K562 (cell line): ENCODE measurements around the gene PATE4. TPM values are rescaled to one million over a fixed set of nuclear protein-coding genes. Genes with fewer than 3 reads are reported as not detected.

Source experiments
- CBFB ChIP-seq: sonication (generic); formaldehyde crosslinking; IDR thresholded peaks from 2 replicates; pipeline ENCODE4 v1.4.0; 2020; ENCODE audit warnings: mild to moderate bottlenecking, missing genetic modification reagents
- KLF1 ChIP-seq: fragments of 450-650 bp; IDR thresholded peaks from 2 replicates; pipeline ENCODE4 v1.6.1; 2016; ENCODE audit warnings: missing genetic modification characterization, missing compliant biosample characterization
- KLF10 ChIP-seq: fragments of 250-450 bp; sonication (Bioruptor Pico); IDR thresholded peaks from 2 replicates; pipeline ENCODE4 v1.6.1; 2021; ENCODE audit warnings: matching md5 sums
- MEF2A ChIP-seq: IDR thresholded peaks from 2 replicates; pipeline ENCODE4 v1.6.1; 2011; ENCODE audit warnings: low read depth, mild to moderate bottlenecking, low read length, moderate library complexity; ENCODE audit not compliant: control insufficient read depth
- POLR2H ChIP-seq: IDR thresholded peaks from 2 replicates; pipeline ENCODE4 v1.6.1; 2016; ENCODE audit warnings: missing genetic modification characterization, low read depth, mild to moderate bottlenecking, control low read depth, missing compliant biosample characterization, moderate library complexity
- SPI1 ChIP-seq: IDR thresholded peaks from 2 replicates; pipeline ENCODE4 v1.6.1; 2011; ENCODE audit warnings: low read depth, low read length, control low read depth, borderline replicate concordance
- SREBF2 ChIP-seq: sonication (generic); formaldehyde crosslinking; IDR thresholded peaks from 2 replicates; pipeline ENCODE4 v1.4.0; 2020; ENCODE audit warnings: mild to moderate bottlenecking, missing genetic modification reagents
- TEAD4 ChIP-seq, 2 experiments: sonication (generic) in 1 of 2; formaldehyde crosslinking in 1 of 2; IDR thresholded peaks; 2 replicates each; pipeline versions ENCODE4 v1.6.1 to v1.8.0; 2012 to 2022; ENCODE audit warnings: borderline replicate concordance in 1 of 2, inconsistent platforms in 1 of 2, low read length in 1 of 2, mild to moderate bottlenecking in 1 of 2, missing genetic modification reagents in 1 of 2
- ZNF408 ChIP-seq: fragments of 250-450 bp; sonication (Bioruptor Pico); IDR thresholded peaks from 2 replicates; pipeline ENCODE4 v1.4.0; 2020; ENCODE audit warnings: low read depth, mild to moderate bottlenecking, moderate library complexity
- ZNF695 ChIP-seq: fragments of 450-650 bp; formaldehyde crosslinking; IDR thresholded peaks from 2 replicates; pipeline ENCODE4 v1.4.0; 2020; ENCODE audit warnings: mild to moderate bottlenecking, moderate library complexity
- polyA plus RNA-seq, 8 experiments: library from polyadenylated mRNA; depleted of rRNA in 4 of 8; stranded (reverse) in 5 of 8; unstranded in 3 of 8; fragments of >200 nt; fragmentation: Nextera tagmentation in 2 of 8; fragmentation: Illumina TruSeq in 1 of 8; extraction: Ambion mirVana in 2 of 8; extraction: Trizol in 1 of 8; gene quantifications; 2 replicates each; pipeline versions ENCODE4 v1.2.1 to v1.2.3, GENCODE V29; 2011 to 2014; ENCODE audit warnings: inconsistent platforms in 1 of 8, missing spikeins in 1 of 8
- total RNA-seq, 7 experiments: library from RNA; depleted of rRNA in 6 of 7; stranded (reverse); fragments of >200 nt in 6 of 7; fragmentation: Illumina TruSeq in 2 of 7; extraction: Trizol in 2 of 7; gene quantifications; 2 replicates each; pipeline versions ENCODE4 v1.2.1 to v1.2.3, GENCODE V29; 2011 to 2021; ENCODE audit warnings: low replicate concordance in 1 of 7
- TF ChIP-seq, protein P1 (sequence below): fragments of 450-650 bp; formaldehyde crosslinking; IDR thresholded peaks from 2 replicates; pipeline ENCODE4 v1.4.0; 2022; ENCODE audit warnings: missing genetic modification characterization
- TF ChIP-seq, protein P2 (sequence below): fragments of 450-650 bp; IDR thresholded peaks from 2 replicates; pipeline ENCODE4 v1.6.1; 2016; ENCODE audit warnings: antibody characterized with exemption
- TF ChIP-seq, protein P3 (sequence below): sonication (generic); formaldehyde crosslinking; IDR thresholded peaks from 2 replicates; pipeline ENCODE4 v1.4.0; 2020; ENCODE audit warnings: mild to moderate bottlenecking, missing genetic modification reagents
- TF ChIP-seq, protein P4 (sequence below): sonication (generic); formaldehyde crosslinking; IDR thresholded peaks from 2 replicates; pipeline ENCODE4 v1.8.0; 2022; ENCODE audit warnings: mild to moderate bottlenecking, missing genetic modification reagents
- TF ChIP-seq, protein P5 (sequence below): fragments of 250-450 bp; sonication (Bioruptor Pico); IDR thresholded peaks from 2 replicates; pipeline ENCODE4 v1.8.0; 2021; ENCODE audit warnings: moderate library complexity, mild to moderate bottlenecking, inconsistent platforms
- TF ChIP-seq, protein P6 (sequence below): fragments of 250-450 bp; sonication (Bioruptor Pico); IDR thresholded peaks from 2 replicates; pipeline ENCODE4 v1.8.0; 2021; ENCODE audit warnings: borderline replicate concordance, mild to moderate bottlenecking, moderate library complexity; ENCODE audit not compliant: poor library complexity, severe bottlenecking

Gene PATE4
- total and polyA plus RNA-seq, 9 of the 15 experiments (the other 6 are each of a cell fraction or from before 2014, with no cell fraction given) = not detected

DNA sequence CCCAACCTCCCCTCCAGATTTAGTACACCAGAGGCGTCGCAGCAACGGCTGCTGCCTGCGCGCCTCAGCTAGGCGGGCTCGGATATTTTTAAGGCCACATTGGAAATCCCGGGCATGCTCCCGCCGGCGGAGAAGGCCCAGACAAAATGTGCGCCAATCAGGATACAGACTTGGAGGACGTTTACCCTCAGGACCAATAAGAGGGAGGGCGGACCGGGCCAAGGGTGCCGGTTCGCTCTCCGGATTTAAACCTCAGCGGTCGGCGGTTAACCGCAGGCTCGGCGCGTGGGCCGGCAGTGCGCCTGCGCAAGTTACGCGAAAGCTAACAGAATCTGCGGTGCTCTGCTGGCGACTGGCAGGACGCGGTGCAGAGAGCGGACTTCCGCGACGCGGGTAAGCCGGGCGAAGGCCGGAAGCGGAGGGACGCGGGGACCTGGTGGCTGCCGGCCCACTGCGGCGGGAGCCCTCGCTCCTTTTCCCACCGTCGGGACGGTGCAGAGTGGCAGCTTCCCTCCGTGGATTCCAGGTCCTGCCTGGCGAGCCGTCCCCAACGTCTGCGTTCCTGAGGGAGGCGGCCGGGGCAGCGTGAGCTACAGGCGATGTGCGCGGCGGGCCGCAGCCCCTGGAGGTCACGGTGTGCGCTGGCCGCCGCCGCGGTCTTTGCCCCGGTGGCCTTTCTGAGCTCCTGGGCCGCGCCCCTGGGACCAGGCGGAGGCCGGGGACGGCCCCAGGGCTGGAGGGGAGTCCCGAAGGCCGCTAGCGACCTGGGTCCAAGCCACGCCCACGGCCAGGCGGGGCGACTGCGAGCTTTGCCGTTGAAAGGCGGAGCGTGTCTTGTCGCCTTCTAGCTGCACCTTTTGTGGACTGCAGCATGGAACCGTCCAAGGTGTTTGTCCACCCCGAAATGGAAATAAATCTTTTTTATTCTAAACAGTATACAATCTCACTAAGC is 54.5 kb downstream of the PATE4 start, which contains the start of gene HYLS1 (continued):
- no peak for TF ChIP-seq KLF10 (CRISPR knock-in tag)
- TF ChIP-seq, protein P1, sequence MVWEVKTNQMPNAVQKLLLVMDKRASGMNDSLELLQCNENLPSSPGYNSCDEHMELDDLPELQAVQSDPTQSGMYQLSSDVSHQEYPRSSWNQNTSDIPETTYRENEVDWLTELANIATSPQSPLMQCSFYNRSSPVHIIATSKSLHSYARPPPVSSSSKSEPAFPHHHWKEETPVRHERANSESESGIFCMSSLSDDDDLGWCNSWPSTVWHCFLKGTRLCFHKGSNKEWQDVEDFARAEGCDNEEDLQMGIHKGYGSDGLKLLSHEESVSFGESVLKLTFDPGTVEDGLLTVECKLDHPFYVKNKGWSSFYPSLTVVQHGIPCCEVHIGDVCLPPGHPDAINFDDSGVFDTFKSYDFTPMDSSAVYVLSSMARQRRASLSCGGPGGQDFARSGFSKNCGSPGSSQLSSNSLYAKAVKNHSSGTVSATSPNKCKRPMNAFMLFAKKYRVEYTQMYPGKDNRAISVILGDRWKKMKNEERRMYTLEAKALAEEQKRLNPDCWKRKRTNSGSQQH = no peak
- TF ChIP-seq, protein P2, sequence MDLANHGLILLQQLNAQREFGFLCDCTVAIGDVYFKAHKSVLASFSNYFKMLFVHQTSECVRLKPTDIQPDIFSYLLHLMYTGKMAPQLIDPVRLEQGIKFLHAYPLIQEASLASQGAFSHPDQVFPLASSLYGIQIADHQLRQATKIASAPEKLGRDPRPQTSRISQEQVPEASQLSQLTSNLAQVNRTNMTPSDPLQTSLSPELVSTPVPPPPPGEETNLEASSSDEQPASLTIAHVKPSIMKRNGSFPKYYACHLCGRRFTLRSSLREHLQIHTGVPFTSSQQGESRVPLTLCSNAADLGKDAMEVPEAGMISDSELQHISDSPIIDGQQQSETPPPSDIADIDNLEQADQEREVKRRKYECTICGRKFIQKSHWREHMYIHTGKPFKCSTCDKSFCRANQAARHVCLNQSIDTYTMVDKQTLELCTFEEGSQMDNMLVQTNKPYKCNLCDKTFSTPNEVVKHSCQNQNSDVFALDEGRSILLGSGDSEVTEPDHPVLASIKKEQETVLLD = peak; percentile 85; the same call in 1 of the 2 replicates
- TF ChIP-seq KLF1 = peak; percentile 81
- TF ChIP-seq ZNF408 (CRISPR knock-in tag) = no peak
- TF ChIP-seq, protein P3, sequence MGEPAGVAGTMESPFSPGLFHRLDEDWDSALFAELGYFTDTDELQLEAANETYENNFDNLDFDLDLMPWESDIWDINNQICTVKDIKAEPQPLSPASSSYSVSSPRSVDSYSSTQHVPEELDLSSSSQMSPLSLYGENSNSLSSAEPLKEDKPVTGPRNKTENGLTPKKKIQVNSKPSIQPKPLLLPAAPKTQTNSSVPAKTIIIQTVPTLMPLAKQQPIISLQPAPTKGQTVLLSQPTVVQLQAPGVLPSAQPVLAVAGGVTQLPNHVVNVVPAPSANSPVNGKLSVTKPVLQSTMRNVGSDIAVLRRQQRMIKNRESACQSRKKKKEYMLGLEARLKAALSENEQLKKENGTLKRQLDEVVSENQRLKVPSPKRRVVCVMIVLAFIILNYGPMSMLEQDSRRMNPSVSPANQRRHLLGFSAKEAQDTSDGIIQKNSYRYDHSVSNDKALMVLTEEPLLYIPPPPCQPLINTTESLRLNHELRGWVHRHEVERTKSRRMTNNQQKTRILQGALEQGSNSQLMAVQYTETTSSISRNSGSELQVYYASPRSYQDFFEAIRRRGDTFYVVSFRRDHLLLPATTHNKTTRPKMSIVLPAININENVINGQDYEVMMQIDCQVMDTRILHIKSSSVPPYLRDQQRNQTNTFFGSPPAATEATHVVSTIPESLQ = no peak; the same call in 1 of the 2 replicates
- TF ChIP-seq, protein P4, sequence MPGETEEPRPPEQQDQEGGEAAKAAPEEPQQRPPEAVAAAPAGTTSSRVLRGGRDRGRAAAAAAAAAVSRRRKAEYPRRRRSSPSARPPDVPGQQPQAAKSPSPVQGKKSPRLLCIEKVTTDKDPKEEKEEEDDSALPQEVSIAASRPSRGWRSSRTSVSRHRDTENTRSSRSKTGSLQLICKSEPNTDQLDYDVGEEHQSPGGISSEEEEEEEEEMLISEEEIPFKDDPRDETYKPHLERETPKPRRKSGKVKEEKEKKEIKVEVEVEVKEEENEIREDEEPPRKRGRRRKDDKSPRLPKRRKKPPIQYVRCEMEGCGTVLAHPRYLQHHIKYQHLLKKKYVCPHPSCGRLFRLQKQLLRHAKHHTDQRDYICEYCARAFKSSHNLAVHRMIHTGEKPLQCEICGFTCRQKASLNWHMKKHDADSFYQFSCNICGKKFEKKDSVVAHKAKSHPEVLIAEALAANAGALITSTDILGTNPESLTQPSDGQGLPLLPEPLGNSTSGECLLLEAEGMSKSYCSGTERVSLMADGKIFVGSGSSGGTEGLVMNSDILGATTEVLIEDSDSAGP = no peak
- no peak for TF ChIP-seq SREBF2 (CRISPR knock-in tag)
- TF ChIP-seq, protein P5, sequence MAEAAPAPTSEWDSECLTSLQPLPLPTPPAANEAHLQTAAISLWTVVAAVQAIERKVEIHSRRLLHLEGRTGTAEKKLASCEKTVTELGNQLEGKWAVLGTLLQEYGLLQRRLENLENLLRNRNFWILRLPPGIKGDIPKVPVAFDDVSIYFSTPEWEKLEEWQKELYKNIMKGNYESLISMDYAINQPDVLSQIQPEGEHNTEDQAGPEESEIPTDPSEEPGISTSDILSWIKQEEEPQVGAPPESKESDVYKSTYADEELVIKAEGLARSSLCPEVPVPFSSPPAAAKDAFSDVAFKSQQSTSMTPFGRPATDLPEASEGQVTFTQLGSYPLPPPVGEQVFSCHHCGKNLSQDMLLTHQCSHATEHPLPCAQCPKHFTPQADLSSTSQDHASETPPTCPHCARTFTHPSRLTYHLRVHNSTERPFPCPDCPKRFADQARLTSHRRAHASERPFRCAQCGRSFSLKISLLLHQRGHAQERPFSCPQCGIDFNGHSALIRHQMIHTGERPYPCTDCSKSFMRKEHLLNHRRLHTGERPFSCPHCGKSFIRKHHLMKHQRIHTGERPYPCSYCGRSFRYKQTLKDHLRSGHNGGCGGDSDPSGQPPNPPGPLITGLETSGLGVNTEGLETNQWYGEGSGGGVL (CRISPR knock-in tag) = no peak
- no peak for TF ChIP-seq ZNF695 (CRISPR knock-in tag)
- no peak for TF ChIP-seq SPI1
- TF ChIP-seq CBFB (CRISPR knock-in tag) = peak; percentile 97
- no peak; the same call in 1 of the 2 replicates for TF ChIP-seq TEAD4 (IDR thresholded peaks at IDR 0.05; ENCODE audit: low read length)
- TF ChIP-seq TEAD4 (CRISPR knock-in tag; IDR thresholded peaks at IDR 0.05; ENCODE audit: borderline replicate concordance) = no peak
- TF ChIP-seq, protein P6, sequence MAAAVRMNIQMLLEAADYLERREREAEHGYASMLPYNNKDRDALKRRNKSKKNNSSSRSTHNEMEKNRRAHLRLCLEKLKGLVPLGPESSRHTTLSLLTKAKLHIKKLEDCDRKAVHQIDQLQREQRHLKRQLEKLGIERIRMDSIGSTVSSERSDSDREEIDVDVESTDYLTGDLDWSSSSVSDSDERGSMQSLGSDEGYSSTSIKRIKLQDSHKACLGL (CRISPR knock-in tag) = no peak
- no peak for TF ChIP-seq MEF2A
- TF ChIP-seq POLR2H (tag) = peak; percentile 25; the same call in 1 of the 2 replicates
